ENCODE measurements around the gene PPP1R15B.

The PPP1R15B gene

DNA sequence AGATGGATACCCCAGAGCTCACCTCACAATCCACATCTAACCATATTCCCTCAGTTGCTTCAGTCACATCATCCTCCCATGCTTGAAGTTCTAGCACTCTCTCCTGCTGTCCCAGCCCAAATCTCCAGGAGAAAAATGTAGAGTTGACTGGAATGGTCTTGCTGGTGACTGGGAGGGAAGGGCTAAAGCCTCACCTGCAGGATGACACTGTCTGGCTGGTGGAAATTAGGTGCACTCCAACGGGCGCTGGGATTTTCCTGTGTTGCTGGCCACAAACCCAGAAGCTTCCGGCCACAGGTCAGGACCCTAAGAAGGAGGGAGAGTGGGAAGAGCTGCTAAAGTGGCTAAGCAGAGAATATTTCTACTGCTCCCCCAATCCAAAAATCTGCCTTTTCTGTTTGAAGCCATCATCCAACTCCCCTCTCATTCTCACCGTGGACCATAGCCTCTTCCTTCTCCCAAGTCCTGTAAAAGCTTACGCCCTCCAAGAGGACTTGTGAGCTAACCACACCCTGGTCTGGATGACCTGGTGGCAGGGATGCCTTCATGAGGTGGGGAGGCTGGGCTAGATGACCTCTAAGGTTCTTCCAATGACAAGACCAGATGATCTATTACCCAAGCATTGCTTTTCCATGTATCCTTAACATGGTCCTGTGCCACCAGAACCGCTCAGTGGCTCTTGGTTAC is 37.5 kb upstream of the PPP1R15B start:
- no peak overlapping the region for H3K4me3 ChIP-seq (ENCODE audit: low read depth, low read length)
- TF ChIP-seq, protein P1, sequence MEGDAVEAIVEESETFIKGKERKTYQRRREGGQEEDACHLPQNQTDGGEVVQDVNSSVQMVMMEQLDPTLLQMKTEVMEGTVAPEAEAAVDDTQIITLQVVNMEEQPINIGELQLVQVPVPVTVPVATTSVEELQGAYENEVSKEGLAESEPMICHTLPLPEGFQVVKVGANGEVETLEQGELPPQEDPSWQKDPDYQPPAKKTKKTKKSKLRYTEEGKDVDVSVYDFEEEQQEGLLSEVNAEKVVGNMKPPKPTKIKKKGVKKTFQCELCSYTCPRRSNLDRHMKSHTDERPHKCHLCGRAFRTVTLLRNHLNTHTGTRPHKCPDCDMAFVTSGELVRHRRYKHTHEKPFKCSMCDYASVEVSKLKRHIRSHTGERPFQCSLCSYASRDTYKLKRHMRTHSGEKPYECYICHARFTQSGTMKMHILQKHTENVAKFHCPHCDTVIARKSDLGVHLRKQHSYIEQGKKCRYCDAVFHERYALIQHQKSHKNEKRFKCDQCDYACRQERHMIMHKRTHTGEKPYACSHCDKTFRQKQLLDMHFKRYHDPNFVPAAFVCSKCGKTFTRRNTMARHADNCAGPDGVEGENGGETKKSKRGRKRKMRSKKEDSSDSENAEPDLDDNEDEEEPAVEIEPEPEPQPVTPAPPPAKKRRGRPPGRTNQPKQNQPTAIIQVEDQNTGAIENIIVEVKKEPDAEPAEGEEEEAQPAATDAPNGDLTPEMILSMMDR (conservative IDR thresholded peaks at IDR 0.05; ENCODE audit: low read depth, low read length) = no peak
- no peak for DNase-seq (ENCODE audit: low read depth)

GRCh38 chr1:204448344-204448964 is 36.8 kb upstream of the PPP1R15B start:
- no peak overlapping the region for H3K4me3 ChIP-seq (ENCODE audit: low read depth, low read length)
- TF ChIP-seq, protein P1 (conservative IDR thresholded peaks at IDR 0.05; ENCODE audit: low read depth, low read length) = no peak
- no peak for DNase-seq (ENCODE audit: low read depth)

- DNase-seq (ENCODE audit: low read depth) = no peak
- H3K4me3 ChIP-seq (ENCODE audit: low read depth, low read length) = no peak overlapping the region
- TF ChIP-seq, protein P1 (conservative IDR thresholded peaks at IDR 0.05; ENCODE audit: low read depth, low read length) = no peak
Measured at GRCh38 chr1:204447736-204448135, 36.1 kb upstream of the PPP1R15B start.

GRCh38 chr1:204447190-204447589 is 35.6 kb upstream of the PPP1R15B start:
- no peak overlapping the region for H3K4me3 ChIP-seq (ENCODE audit: low read depth, low read length)
- DNase-seq (ENCODE audit: low read depth) = no peak
- TF ChIP-seq, protein P1 (conservative IDR thresholded peaks at IDR 0.05; ENCODE audit: low read depth, low read length) = no peak

GRCh38 chr1:204446413-204447111 is 34.9 kb upstream of the PPP1R15B start:
- DNase-seq (ENCODE audit: low read depth) = peak; percentile 73

DNA sequence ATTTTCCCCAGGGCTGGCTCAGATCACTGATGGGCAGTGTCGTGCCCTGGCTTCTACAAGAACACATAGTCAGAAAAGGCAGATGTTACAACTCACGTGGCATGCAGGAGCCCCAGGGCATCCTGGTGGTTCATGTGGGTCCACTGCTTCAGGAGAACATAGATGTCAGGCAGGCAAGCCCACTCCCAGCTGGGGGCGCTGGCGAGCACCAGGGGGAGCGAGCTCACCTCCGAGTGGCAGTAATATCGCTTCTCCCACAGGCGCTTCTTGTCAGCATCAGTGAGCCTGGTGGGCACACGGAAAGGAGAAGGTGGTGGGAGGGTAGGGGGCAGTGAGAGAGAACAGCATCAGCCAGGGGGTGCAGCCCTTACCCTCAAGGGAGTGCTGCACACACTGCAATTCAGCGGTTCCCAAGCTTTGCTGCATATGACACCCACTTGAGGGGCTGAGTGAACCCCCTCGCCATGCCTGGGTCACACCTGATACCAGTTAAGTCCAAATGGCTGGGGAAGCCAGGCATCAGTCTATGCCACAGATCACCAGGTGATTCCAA is 34.3 kb upstream of the PPP1R15B start:
- DNase-seq (ENCODE audit: low read depth) = peak; percentile 40
- H3K4me3 ChIP-seq (ENCODE audit: low read depth, low read length) = no peak overlapping the region
- TF ChIP-seq, protein P1 (conservative IDR thresholded peaks at IDR 0.05; ENCODE audit: low read depth, low read length) = peak; percentile 76

More at GRCh38 chr1:204446413-204447111, 34.9 kb upstream of the PPP1R15B start:
- H3K4me3 ChIP-seq (ENCODE audit: low read depth, low read length) = no peak overlapping the region
- TF ChIP-seq, protein P1 (conservative IDR thresholded peaks at IDR 0.05; ENCODE audit: low read depth, low read length) = peak; percentile 89
